Neural cell (in vitro differentiated cells): Measurements from ENCODE around the gene NXNL1.

Source experiments
- CTCF ChIP-seq: fragments of 450-650 bp; IDR thresholded peaks from 2 replicates; pipeline ENCODE4 v1.5.1; 2014; ENCODE audit warnings: antibody characterized with exemption, mild to moderate bottlenecking, moderate library complexity; ENCODE audit not compliant: poor library complexity, severe bottlenecking
- EP300 ChIP-seq: fragments of 450-650 bp; conservative IDR thresholded peaks from 2 replicates; pipeline ENCODE4 v1.6.1; 2014; ENCODE audit warnings: antibody characterized with exemption, mild to moderate bottlenecking, moderate library complexity; ENCODE audit not compliant: poor library complexity, severe bottlenecking
- EZH2 ChIP-seq: fragments of 200-600, 300-800 bp; shearing (Covaris generic), sonication (generic); IDR thresholded peaks from 2 replicates; pipeline ENCODE4 v1.6.1; 2014; ENCODE audit warnings: antibody characterized with exemption, low read length, borderline replicate concordance, mild to moderate bottlenecking; ENCODE audit not compliant: insufficient read depth, poor library complexity, severe bottlenecking
- MXI1 ChIP-seq: fragments of 450-650 bp; conservative IDR thresholded peaks from 2 replicates; pipeline ENCODE4 v1.6.1; 2014; ENCODE audit warnings: antibody characterized with exemption, mild to moderate bottlenecking; ENCODE audit not compliant: poor library complexity, severe bottlenecking
- POLR2AphosphoS5 ChIP-seq: IDR thresholded peaks from 2 replicates; pipeline ENCODE4 v1.6.1; 2012
- SMC3 ChIP-seq: fragments of 450-650 bp; conservative IDR thresholded peaks from 2 replicates; pipeline ENCODE4 v1.6.1; 2014; ENCODE audit warnings: antibody characterized with exemption, mild to moderate bottlenecking, moderate library complexity; ENCODE audit not compliant: poor library complexity
- TAF1 ChIP-seq: IDR thresholded peaks from 2 replicates; pipeline ENCODE4 v1.6.1; 2012; ENCODE audit warnings: low read depth
- TF ChIP-seq, protein P1 (sequence below): IDR thresholded peaks from 2 replicates; pipeline ENCODE4 v1.6.1; 2012; ENCODE audit warnings: borderline replicate concordance

DNA sequence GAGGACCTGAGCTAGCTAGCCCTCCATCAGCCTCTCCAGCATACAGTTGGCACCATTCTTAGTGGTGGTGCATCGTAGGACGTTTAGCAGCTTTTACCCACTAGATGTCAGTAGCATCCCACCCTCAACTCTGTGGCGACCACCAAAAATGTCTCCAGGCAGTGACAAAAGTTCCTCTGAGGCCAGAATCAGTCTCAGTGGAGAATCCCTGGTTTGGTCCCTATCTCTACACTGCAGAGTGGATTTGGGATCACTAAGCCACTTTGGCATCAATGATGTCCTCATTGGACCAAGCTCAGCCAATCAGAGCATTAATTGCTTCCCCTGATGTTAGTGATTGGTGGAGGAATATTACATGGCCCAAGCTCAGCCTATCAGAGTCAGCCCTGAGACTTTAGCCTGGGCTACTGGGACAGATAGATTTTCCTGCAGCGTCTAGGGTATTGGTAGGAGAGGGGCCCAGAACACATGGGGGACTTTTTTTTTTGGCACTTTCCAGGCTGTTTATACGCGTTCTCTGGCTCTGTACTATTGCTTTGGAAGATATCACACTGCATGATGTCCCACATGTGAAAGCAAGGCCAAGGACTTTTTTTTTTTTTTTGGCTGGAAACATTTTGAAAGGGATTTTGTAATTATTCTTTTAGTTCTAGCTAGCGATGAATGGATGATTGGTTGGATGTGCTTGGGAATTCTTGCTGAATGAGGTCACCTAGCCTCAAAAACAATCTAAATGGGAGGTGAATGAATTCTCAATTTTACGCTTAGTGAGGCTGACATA, 19.3 kb downstream of the NXNL1 start:
- TF ChIP-seq CTCF = peak; percentile 50
- TF ChIP-seq TAF1 = no peak
- TF ChIP-seq EP300 = no peak
- no peak for TF ChIP-seq POLR2AphosphoS5
- no peak for TF ChIP-seq MXI1
- TF ChIP-seq EZH2 = no peak
- TF ChIP-seq SMC3 = peak; percentile 27
- TF ChIP-seq, protein P1, sequence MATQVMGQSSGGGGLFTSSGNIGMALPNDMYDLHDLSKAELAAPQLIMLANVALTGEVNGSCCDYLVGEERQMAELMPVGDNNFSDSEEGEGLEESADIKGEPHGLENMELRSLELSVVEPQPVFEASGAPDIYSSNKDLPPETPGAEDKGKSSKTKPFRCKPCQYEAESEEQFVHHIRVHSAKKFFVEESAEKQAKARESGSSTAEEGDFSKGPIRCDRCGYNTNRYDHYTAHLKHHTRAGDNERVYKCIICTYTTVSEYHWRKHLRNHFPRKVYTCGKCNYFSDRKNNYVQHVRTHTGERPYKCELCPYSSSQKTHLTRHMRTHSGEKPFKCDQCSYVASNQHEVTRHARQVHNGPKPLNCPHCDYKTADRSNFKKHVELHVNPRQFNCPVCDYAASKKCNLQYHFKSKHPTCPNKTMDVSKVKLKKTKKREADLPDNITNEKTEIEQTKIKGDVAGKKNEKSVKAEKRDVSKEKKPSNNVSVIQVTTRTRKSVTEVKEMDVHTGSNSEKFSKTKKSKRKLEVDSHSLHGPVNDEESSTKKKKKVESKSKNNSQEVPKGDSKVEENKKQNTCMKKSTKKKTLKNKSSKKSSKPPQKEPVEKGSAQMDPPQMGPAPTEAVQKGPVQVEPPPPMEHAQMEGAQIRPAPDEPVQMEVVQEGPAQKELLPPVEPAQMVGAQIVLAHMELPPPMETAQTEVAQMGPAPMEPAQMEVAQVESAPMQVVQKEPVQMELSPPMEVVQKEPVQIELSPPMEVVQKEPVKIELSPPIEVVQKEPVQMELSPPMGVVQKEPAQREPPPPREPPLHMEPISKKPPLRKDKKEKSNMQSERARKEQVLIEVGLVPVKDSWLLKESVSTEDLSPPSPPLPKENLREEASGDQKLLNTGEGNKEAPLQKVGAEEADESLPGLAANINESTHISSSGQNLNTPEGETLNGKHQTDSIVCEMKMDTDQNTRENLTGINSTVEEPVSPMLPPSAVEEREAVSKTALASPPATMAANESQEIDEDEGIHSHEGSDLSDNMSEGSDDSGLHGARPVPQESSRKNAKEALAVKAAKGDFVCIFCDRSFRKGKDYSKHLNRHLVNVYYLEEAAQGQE = no peak
